ENCODE measurements around the gene ALKBH2.
"Not testable (repeated sequence)": the region's sequence is repeated elsewhere in the genome, so short reads cannot be mapped to it uniquely, and the experiment has no call there.

Gene ALKBH2

DNA sequence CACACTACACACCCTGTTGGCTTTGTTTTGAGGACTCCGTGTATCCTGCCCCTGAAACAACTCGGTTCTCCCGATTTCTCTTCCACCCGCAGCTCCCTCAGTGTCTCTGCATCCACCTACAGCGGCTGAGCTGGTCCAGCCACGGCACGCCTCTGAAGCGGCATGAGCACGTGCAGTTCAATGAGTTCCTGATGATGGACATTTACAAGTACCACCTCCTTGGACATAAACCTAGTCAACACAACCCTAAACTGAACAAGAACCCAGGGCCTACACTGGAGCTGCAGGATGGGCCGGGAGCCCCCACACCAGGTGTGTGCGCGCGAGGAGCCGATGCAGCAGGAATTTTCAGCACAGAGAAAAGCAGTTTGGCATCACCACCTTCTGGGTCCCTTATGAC is 10.5 kb downstream of the ALKBH2 start:
- DNase-seq (ENCODE audit: low read depth, low spot score) = no peak
- H3K27ac ChIP-seq = no peak overlapping the region

DNA sequence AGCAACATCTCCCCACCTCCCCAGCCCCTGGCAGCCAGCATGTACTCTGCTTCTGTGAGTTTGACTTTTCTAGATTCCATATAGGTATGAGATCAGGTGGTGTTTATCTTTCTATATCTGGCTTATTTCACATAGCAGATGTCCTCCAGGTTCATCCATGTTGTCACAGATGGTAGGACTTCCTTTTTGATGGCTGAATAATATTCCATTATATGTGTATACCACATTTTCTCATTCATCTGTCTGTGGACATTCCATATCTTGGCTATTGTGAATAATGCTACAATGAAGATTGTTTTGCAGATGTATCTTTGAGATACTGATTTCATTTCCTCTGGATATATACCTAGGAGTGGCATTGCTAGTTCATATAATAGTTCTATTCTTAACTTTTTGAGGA is 18.4 kb downstream of the ALKBH2 start:
- H3K27ac ChIP-seq = no peak overlapping the region
- DNase-seq (ENCODE audit: low read depth, low spot score) = no peak

- DNase-seq (ENCODE audit: low read depth, low spot score) = no peak
- no peak overlapping the region for H3K27ac ChIP-seq
Measured at GRCh38 chr12:109069307-109070271, 23.7 kb downstream of the ALKBH2 start.

- H3K27ac ChIP-seq = no peak overlapping the region
- DNase-seq (ENCODE audit: low read depth, low spot score) = no peak
Measured at GRCh38 chr12:109065853-109066193, 27.4 kb downstream of the ALKBH2 start.

DNA sequence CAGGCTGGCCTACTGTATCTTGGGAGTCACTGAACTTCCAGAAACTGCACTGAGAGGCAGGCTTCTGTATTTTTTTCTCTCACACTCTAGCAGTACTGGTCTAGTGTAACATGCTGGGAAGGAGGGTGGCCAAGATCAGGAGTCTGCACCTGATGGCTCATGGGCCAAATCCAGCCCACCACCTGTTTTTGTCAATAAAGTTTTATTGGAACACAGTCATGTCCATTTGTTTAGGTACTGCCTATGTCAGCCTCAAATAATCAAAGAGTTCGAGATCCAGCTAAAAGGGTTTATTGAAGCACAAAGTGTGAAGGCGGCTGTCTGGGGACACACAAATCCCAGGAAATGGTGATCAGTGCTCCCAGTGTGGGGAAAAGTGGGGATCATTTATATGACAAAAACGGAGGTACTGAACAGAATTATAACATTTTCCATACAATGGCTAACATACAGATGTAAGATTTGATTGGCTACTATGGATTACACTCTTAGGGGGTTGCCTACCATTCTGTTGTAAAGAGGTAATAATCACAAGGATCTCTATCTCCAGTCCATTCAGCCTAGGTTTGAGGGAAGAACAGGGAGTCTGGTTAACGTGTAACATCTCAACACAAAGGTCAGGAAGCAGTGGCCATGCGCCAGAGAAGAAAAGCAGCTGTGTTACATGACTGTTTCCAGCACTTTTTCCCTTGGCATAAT is 28.0 kb downstream of the ALKBH2 start:
- no peak overlapping the region for H3K27ac ChIP-seq
- no peak for DNase-seq (ENCODE audit: low read depth, low spot score)

DNA sequence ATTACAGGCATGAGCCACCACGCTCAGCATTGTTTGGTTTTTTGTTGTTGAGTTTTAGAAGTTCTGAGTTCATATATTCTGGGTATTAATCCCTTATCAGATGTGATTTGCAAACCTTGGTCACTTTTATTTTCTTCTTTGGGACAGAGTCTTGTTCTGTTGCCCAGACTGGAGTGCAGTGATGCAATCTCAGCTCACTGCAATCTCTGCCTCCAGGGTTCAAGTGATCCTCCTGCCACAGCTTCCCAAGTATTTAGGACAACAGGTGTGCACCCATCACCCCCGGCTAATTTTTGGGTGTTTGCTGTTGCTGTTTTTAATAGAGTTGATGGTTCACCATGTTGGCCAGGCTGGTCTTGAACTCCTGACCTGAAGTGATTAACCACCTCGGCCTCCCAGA is 29.1 kb downstream of the ALKBH2 start:
- no peak for DNase-seq (ENCODE audit: low read depth, low spot score)
- H3K27ac ChIP-seq = no peak overlapping the region

GRCh38 chr12:109058773-109059172 is 34.5 kb downstream of the ALKBH2 start:
- no peak for DNase-seq (ENCODE audit: low read depth, low spot score)
- no peak overlapping the region for H3K27ac ChIP-seq

DNA sequence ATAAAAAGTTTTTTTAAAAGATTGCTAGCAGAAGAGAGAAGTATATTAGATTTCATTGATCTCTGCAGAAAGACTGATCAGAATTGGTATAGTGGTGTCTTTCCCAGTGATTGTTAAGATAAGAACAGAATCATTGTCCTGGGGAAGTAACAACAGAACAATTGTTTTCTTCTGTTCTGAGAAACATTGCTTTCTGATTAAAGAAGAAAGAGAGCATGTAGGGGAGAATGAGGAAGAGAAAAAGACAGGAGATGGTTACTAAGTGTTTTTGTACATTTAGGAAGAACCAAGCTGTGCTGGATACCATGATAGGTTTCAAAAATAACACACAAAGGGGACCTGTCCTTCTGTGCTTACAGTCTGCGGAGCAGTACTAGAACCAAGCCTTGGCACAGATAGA is 35.9 kb downstream of the ALKBH2 start:
- no peak for DNase-seq (ENCODE audit: low read depth, low spot score)
- no peak overlapping the region for H3K27ac ChIP-seq

DNA sequence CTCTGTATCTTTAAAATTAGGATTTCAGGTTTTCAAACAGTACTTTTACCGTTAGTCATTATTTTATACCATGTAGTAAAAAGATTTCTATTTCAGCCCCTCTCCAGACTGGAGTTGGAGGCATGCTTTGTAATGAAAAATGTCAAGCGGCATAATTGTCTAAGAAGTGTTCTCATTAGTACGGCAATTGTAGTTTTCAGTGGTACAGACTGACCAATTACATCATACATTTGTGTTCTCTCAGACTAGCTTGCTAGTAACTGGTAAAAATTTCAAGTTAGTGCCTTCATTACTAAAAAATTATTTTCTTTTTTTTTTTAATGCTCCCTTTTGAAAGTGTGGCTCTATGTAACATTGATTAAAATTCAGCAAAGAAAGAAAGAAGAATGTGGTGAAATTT is 36.4 kb downstream of the ALKBH2 start:
- DNase-seq (ENCODE audit: low read depth, low spot score) = no peak
- no peak overlapping the region for H3K27ac ChIP-seq

DNA sequence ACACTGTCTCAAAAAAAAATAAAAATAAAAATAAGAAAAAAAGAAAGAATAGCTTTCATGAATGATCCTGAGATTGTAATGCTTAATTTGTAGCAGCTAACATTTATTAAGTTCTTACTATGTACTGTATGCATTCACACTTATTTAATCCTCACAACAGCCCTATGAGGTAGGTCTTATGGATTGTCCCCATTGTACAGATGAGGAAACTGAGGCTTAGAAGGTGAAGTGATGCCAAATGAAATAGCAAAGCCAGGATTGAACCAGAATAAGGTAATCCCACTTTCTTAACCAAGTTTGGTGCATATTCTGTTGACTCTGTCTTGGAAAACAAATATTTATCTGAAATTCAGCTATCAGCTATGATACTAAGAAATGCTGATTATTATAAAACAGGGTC is 38.8 kb downstream of the ALKBH2 start:
- DNase-seq (ENCODE audit: low read depth, low spot score) = no peak
- H3K27ac ChIP-seq = no peak overlapping the region

DNA sequence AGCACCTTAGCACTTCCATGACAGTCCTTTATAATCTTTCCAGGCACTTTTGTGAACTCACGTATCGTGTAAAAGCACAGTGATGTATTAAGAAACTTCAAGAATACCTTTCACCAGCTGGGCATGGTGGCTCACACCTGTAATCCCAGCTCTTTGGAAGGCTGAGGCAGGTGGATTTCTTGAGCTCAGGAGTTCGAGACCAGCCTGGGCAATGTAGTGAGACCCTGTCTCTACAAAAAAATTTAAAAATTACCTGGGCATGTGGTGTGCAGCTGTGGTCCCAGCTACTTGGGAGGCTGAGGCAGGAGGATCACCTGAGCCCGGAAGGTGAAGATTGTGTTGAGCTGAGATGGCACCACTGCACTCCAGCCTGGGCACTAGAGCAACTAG is 39.2 kb downstream of the ALKBH2 start:
- DNase-seq (ENCODE audit: low read depth, low spot score); H3K27ac ChIP-seq: not testable (repeated sequence)

GRCh38 chr12:109053382-109054123 is 39.7 kb downstream of the ALKBH2 start:
- DNase-seq (ENCODE audit: low read depth, low spot score) = no peak

GRCh38 chr12:109052414-109053323 is 40.6 kb downstream of the ALKBH2 start, which contains the start of gene USP30:
TSS of gene USP30 (plus strand) at chr12:109052576. CDS start at chr12:109052679, 103 bp downstream.
- DNase-seq (ENCODE audit: low read depth, low spot score) = peak; percentile 34

More at GRCh38 chr12:109053382-109054123, 39.7 kb downstream of the ALKBH2 start:
- H3K27ac ChIP-seq = no peak overlapping the region

GRCh38 chr12:109052097-109052413 is 41.2 kb downstream of the ALKBH2 start:
- DNase-seq (ENCODE audit: low read depth, low spot score) = no peak

More at GRCh38 chr12:109052414-109053323, 40.6 kb downstream of the ALKBH2 start, which contains the start of gene USP30:
- H3K27ac ChIP-seq = peak within 1 kb of the TSS; percentile 52

GRCh38 chr12:109049794-109050193 is 43.5 kb downstream of the ALKBH2 start:
- not testable (repeated sequence) for H3K27ac ChIP-seq; DNase-seq (ENCODE audit: low read depth, low spot score)

More at GRCh38 chr12:109052097-109052413, 41.2 kb downstream of the ALKBH2 start:
- H3K27ac ChIP-seq = no peak overlapping the region

DNA sequence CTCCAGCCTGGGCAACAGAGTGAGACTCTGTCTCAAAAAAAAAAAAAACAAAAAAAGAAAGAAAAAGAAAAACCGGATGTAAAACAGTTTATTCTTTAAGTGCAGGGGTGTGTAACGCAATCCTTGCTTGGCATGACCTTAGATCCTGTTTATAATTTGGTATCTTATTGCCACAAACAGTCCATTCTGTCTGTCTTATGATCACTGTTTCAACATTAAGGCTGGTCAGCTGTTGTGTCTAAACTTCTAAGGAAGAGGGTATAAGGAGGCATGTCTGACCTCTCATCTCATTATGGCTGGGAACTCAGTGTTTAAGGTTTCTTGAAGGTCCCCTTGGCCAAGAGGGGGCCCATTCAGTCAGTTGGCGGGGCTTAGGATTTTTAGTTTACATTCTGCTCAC is 44.6 kb downstream of the ALKBH2 start:
- DNase-seq (ENCODE audit: low read depth, low spot score); H3K27ac ChIP-seq: not testable (repeated sequence)

- peak; percentile 5 for DNase-seq (ENCODE audit: low read depth, low spot score)
- no peak overlapping the region for H3K27ac ChIP-seq
Measured at GRCh38 chr12:109047081-109047805, 46.0 kb downstream of the ALKBH2 start.

- no peak for DNase-seq (ENCODE audit: low read depth, low spot score)
- no peak overlapping the region for H3K27ac ChIP-seq
Measured at GRCh38 chr12:109044241-109044640, 49.0 kb downstream of the ALKBH2 start.

Measured in epithelial cell of prostate (primary cell).